ENCODE measurements around the gene PSMB10.

The PSMB10 gene

DNA sequence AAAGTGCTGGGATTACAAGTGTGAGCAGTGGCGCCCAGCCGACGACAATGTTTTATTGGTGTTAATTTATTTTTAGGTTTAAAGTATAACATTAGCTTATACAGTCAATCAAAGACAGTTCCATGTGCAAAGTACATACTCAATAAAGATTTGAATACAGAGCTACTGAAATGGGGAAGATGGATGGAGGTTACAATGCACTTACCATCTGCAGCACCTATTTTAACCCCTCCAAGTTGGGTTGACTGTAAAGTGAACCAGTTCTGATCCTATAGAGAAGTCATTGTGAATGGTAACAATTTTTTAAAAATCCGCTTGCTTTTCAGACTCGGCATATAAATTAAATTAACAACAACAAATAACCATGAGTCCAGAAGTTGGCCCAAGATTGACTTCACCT lies 44.3 kb downstream of the PSMB10 start:
- no peak for DNase-seq (ENCODE audit: low read depth)

DNA sequence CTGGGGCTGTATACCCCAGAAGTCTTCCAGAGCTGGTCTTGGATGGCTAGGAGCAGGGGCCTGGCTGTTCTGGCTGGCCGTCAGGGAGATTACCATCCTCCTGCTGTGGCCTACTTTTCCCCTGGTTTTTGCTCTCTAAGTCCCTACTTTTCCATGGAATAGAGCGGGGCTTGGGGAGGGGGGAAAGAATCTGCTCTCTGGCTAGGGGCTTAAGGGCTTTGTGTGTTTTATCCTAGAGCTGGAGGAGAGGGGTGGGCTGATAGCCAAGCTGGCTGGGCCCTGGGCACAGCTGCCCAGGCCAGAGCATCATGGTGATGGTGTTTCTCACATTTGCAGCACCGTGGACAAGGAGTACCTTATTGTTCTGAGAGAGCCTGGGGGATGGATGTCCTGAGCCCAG lies 48.3 kb downstream of the PSMB10 start:
- DNase-seq (ENCODE audit: low read depth) = no peak

DNA sequence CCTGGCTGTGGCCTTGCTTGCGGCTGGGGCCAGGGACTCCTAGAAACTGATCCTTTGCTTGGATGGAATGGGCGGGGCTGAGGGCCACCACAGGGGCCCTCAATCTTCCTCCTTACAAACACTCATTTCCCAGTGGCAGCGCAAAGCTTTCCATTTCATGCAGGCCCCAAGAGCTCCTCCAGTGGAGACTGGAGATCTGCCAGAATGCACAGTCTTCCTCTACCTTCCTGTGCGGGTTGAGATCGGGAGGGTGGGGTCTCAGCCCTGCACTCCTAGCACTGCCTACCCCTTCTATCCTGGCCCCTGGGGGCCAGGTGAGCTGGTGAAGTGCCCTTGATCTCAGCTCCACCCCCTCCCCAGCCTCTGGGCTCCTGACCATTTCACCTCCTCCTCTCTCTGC lies 50.3 kb downstream of the PSMB10 start:
- no peak for DNase-seq (ENCODE audit: low read depth)

DNA sequence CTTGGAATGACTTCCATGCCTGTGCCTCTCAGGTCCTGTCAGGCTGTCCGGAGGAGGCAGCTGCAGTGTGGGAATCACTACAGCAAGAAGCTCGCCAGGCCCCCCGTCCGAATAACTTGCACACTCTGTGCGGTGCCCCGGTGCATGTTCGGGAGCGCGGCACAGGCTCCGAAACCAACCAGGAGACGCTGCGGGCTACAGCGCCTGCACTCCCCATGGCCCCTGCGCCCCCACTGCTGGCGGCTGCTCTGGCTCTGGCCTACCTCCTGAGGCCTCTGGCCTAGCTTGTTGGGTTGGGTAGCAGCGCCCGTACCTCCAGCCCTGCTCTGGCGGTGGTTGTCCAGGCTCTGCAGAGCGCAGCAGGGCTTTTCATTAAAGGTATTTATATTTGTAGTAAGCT lies 50.7 kb downstream of the PSMB10 start:
- DNase-seq (ENCODE audit: low read depth) = no peak

DNA sequence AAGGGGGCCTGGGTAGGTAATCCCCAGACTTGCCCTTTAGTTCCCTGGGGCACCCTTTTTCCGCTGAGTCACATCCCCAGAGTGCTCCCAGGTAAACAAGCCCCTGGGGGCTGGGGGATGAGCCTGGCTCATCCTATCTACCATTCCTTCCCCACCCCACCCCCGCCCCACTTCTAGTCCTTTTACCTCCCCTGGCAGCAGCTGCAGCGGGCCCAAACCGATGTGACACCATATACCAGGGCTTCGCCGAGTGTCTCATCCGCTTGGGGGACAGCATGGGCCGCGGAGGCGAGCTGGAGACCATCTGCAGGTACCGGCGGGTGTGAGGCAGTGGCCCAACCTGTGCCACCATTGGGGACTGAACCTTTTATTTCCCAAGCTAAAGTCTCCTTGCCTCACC lies 51.1 kb downstream of the PSMB10 start:
- DNase-seq (ENCODE audit: low read depth) = no peak

DNA sequence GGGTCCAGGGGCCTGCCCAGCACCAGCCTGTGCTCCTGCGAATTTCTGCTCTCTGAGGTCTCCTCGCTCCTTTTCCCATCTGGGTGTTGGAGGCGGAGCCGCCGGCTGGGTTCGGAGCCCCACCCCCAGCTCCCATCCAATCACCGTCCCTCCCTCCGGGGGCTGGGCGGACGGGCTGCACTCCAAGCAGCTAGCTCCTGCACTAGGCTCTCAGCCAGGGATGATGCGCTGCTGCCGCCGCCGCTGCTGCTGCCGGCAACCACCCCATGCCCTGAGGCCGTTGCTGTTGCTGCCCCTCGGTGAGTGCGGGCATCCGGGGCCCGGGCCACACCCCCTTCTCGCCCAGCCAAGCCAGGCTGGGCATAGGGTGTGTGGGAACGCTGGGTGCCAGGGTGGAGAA lies 52.0 kb downstream of the PSMB10 start, which contains the start of gene NRN1L:
Gene NRN1L (plus strand): TSS at position 202 of the 400 bp plus-strand sequence. CDS start 19 bp downstream, at position 221.
- peak; percentile 94 for DNase-seq (ENCODE audit: low read depth)

All from EH (cell line).